ENCODE results near the gene HCFC1.
"Not testable (repeated sequence)": the region's sequence is repeated elsewhere in the genome, so short reads cannot be mapped to it uniquely, and the experiment has no call there.

Gene HCFC1

GRCh38 chrX:153995504-153995903 lies 23.9 kb upstream of the HCFC1 start:
- H3K9me3 ChIP-seq (ENCODE audit: severe bottlenecking) = no peaks in the 10 kb centered on the region
- no peak overlapping the region for H3K27ac ChIP-seq (ENCODE audit: poor library complexity, severe bottlenecking)
- ATAC-seq (ENCODE audit: low read depth) (no peak), DNase-seq (ENCODE audit: low spot score) (no peak)
- no peaks in the 10 kb centered on the region for H3K27me3 ChIP-seq (ENCODE audit: insufficient read depth, poor library complexity, severe bottlenecking)
- TF ChIP-seq, protein P1, sequence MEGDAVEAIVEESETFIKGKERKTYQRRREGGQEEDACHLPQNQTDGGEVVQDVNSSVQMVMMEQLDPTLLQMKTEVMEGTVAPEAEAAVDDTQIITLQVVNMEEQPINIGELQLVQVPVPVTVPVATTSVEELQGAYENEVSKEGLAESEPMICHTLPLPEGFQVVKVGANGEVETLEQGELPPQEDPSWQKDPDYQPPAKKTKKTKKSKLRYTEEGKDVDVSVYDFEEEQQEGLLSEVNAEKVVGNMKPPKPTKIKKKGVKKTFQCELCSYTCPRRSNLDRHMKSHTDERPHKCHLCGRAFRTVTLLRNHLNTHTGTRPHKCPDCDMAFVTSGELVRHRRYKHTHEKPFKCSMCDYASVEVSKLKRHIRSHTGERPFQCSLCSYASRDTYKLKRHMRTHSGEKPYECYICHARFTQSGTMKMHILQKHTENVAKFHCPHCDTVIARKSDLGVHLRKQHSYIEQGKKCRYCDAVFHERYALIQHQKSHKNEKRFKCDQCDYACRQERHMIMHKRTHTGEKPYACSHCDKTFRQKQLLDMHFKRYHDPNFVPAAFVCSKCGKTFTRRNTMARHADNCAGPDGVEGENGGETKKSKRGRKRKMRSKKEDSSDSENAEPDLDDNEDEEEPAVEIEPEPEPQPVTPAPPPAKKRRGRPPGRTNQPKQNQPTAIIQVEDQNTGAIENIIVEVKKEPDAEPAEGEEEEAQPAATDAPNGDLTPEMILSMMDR (IDR thresholded peaks at IDR 0.05; ENCODE audit: poor library complexity, severe bottlenecking) = no peak
- H3K4me1 ChIP-seq (ENCODE audit: insufficient read depth, poor library complexity, severe bottlenecking) = no peaks in the 10 kb centered on the region
- no peak overlapping the region for H3K4me3 ChIP-seq (ENCODE audit: severe bottlenecking)
- H3K36me3 ChIP-seq (ENCODE audit: low read depth) = no peaks in the 10 kb centered on the region

- not testable (repeated sequence) for H3K36me3 ChIP-seq (ENCODE audit: low read depth); H3K27me3 ChIP-seq (ENCODE audit: insufficient read depth, poor library complexity, severe bottlenecking); DNase-seq (ENCODE audit: low spot score); H3K4me3 ChIP-seq (ENCODE audit: severe bottlenecking); ATAC-seq (ENCODE audit: low read depth); H3K9me3 ChIP-seq (ENCODE audit: severe bottlenecking); H3K4me1 ChIP-seq (ENCODE audit: insufficient read depth, poor library complexity, severe bottlenecking); H3K27ac ChIP-seq (ENCODE audit: poor library complexity, severe bottlenecking)
Observed at GRCh38 chrX:153994398-153994797, 22.8 kb upstream of the HCFC1 start.

DNA sequence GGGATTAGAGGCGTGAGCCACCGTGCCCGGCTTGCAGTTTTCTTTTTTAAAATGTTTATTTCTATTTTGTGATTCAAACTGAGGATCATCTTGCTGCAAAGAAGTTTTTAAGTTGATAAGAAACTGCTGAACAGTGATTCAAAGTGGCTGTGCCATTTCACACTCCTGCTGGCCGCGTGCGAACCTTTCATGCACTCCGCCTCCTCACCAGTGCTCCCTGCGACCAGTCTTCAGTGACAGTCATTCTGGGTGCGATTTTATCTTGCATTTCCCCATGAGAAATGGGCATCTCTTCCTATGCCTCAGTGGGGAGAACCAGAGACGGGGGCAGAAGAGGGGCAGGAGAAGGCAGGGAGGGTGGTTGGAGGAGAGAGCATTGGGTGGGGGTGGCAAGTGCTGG lies 22.4 kb upstream of the HCFC1 start:
- Histone ChIP-seq H3K36me3 (ENCODE audit: low read depth) (no peaks in the 10 kb centered on the region), H3K9me3 (ENCODE audit: severe bottlenecking) (no peaks in the 10 kb centered on the region), H3K4me1 (ENCODE audit: insufficient read depth, poor library complexity, severe bottlenecking) (no peaks in the 10 kb centered on the region), H3K4me3 (ENCODE audit: severe bottlenecking) (no peak overlapping the region), H3K27ac (ENCODE audit: poor library complexity, severe bottlenecking) (no peak overlapping the region), H3K27me3 (ENCODE audit: insufficient read depth, poor library complexity, severe bottlenecking) (no peaks in the 10 kb centered on the region)
- DNase-seq (ENCODE audit: low spot score) (no peak), ATAC-seq (ENCODE audit: low read depth) (no peak)
- TF ChIP-seq, protein P1 (IDR thresholded peaks at IDR 0.05; ENCODE audit: poor library complexity, severe bottlenecking) = no peak

GRCh38 chrX:153993079-153993478 lies 21.5 kb upstream of the HCFC1 start:
- no peaks in the 10 kb centered on the region for H3K27me3 ChIP-seq (ENCODE audit: insufficient read depth, poor library complexity, severe bottlenecking)
- no peak for DNase-seq (ENCODE audit: low spot score)
- ATAC-seq (ENCODE audit: low read depth) = no peak
- H3K4me1 ChIP-seq (ENCODE audit: insufficient read depth, poor library complexity, severe bottlenecking) = no peaks in the 10 kb centered on the region
- H3K9me3 ChIP-seq (ENCODE audit: severe bottlenecking) = no peaks in the 10 kb centered on the region
- TF ChIP-seq, protein P1 (IDR thresholded peaks at IDR 0.05; ENCODE audit: poor library complexity, severe bottlenecking) = no peak
- no peak overlapping the region for H3K27ac ChIP-seq (ENCODE audit: poor library complexity, severe bottlenecking)
- no peaks in the 10 kb centered on the region for H3K36me3 ChIP-seq (ENCODE audit: low read depth)
- no peak overlapping the region for H3K4me3 ChIP-seq (ENCODE audit: severe bottlenecking)

DNA sequence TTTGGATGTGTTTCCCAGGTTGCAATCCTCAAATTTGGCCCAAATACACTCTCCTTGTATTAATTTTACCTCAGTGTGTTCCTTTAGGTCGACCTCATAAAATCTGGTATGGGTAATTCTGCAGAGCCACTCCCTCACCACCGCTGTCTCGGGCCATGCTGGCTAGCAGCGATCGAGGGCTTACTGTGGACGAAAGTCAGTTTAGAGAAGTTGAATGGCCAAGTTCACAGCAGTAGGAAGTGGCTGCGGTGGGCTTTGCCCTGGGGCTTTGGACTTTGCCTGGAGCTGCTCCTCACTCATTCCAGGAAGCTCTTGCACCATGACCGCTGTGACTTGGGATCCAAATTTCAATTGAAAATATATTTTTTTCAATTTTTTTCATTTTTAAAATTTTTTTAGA lies 20.6 kb upstream of the HCFC1 start:
- H3K4me1 ChIP-seq (ENCODE audit: insufficient read depth, poor library complexity, severe bottlenecking) = no peaks in the 10 kb centered on the region
- TF ChIP-seq, protein P1 (IDR thresholded peaks at IDR 0.05; ENCODE audit: poor library complexity, severe bottlenecking) = no peak
- no peaks in the 10 kb centered on the region for H3K27me3 ChIP-seq (ENCODE audit: insufficient read depth, poor library complexity, severe bottlenecking)
- DNase-seq (ENCODE audit: low spot score) = no peak
- H3K36me3 ChIP-seq (ENCODE audit: low read depth) = no peaks in the 10 kb centered on the region
- H3K4me3 ChIP-seq (ENCODE audit: severe bottlenecking) = no peak overlapping the region
- no peak for ATAC-seq (ENCODE audit: low read depth)
- H3K27ac ChIP-seq (ENCODE audit: poor library complexity, severe bottlenecking) = no peak overlapping the region
- no peaks in the 10 kb centered on the region for H3K9me3 ChIP-seq (ENCODE audit: severe bottlenecking)
